Endothelial cell (in vitro differentiated cells): Measurements from ENCODE around the gene EXOC6. TPM values are rescaled to one million over a fixed set of nuclear protein-coding genes. Genes with fewer than 3 reads are reported as not detected.
A peak's percentile ranks its signal among the peaks of the same experiment; 100 is the strongest.

Experiments used
- DNase-seq: peaks from one replicate; pipeline ENCODE4 v3.0.0; 2021; ENCODE audit warnings: low spot score
- H3K27ac Mint-ChIP-seq: one replicate; pipeline ENCODE4 v1.8.0; 2021; ENCODE audit warnings: mixed read lengths, inconsistent platforms; ENCODE audit not compliant: unreplicated experiment
- H3K27me3 Mint-ChIP-seq: one replicate; pipeline ENCODE4 v1.8.0; 2021; ENCODE audit warnings: mild to moderate bottlenecking, moderate library complexity, mixed read lengths, inconsistent platforms; ENCODE audit not compliant: unreplicated experiment
- H3K36me3 Mint-ChIP-seq: one replicate; pipeline ENCODE4 v1.8.0; 2021; ENCODE audit warnings: mild to moderate bottlenecking, low read depth, mixed read lengths, inconsistent platforms; ENCODE audit not compliant: unreplicated experiment
- H3K4me1 Mint-ChIP-seq: one replicate; pipeline ENCODE4 v1.8.0; 2021; ENCODE audit warnings: mild to moderate bottlenecking, mixed read lengths, inconsistent platforms; ENCODE audit not compliant: unreplicated experiment
- H3K4me3 Mint-ChIP-seq: one replicate; pipeline ENCODE4 v1.8.0; 2021; ENCODE audit warnings: mild to moderate bottlenecking, mixed read lengths, inconsistent platforms; ENCODE audit not compliant: unreplicated experiment
- H3K9me3 Mint-ChIP-seq: one replicate; pipeline ENCODE4 v1.8.0; 2021; ENCODE audit warnings: mixed read lengths, inconsistent platforms; ENCODE audit not compliant: unreplicated experiment
- CTCF ChIP-seq: fragments of 200-600 bp; sonication (generic); IDR thresholded peaks from one replicate; pipeline ENCODE4 v1.5.0; 2021; ENCODE audit warnings: antibody characterized with exemption; ENCODE audit not compliant: unreplicated experiment
- total RNA-seq: library from RNA; stranded (reverse); fragmentation: NEBNext Ultra II Directional; extraction: Animal tissue kit (Norgen Biotek cat#: 25700); gene quantifications from one replicate; pipeline ENCODE4 v1.2.1, GENCODE V29; 2021; ENCODE audit not compliant: unreplicated experiment

Gene EXOC6
- total RNA-seq, 1 donor from 2014 or later: 28.5 TPM

- no peaks in the 10 kb centered on the region for H3K36me3 Mint-ChIP-seq
- no peaks in the 10 kb centered on the region for H3K9me3 Mint-ChIP-seq
- H3K4me3 Mint-ChIP-seq: no peak overlapping the region
- TF ChIP-seq CTCF: no peak
- DNase-seq: no peak
- H3K4me1 Mint-ChIP-seq: peaks cover 27% of the 10 kb centered on the region
- H3K27ac Mint-ChIP-seq: peak overlapping the region; percentile 45
- peaks cover 5% of the 10 kb centered on the region for H3K27me3 Mint-ChIP-seq
Measured at GRCh38 chr10:92816091-92816531, 32.2 kb upstream of the EXOC6 start.

GRCh38 chr10:92822060-92822634, 26.2 kb upstream of the EXOC6 start:
- DNase-seq: no peak
- Mint-ChIP-seq H3K4me1 (peaks cover 23% of the 10 kb centered on the region), H3K27me3 (peaks cover 6% of the 10 kb centered on the region), H3K4me3 (peak overlapping the region; percentile 3), H3K36me3 (no peaks in the 10 kb centered on the region), H3K27ac (peak overlapping the region; percentile 64), H3K9me3 (no peaks in the 10 kb centered on the region)
- no peak for TF ChIP-seq CTCF

- no peaks in the 10 kb centered on the region for H3K9me3 Mint-ChIP-seq
- DNase-seq: no peak
- no peak overlapping the region for H3K4me3 Mint-ChIP-seq
- no peak overlapping the region for H3K27ac Mint-ChIP-seq
- no peaks in the 10 kb centered on the region for H3K36me3 Mint-ChIP-seq
- H3K27me3 Mint-ChIP-seq: peaks cover 5% of the 10 kb centered on the region
- H3K4me1 Mint-ChIP-seq: peaks cover 28% of the 10 kb centered on the region
- no peak for TF ChIP-seq CTCF
Measured at GRCh38 chr10:92822964-92823363, 25.4 kb upstream of the EXOC6 start.

GRCh38 chr10:92826061-92826460, 22.3 kb upstream of the EXOC6 start:
- no peak for TF ChIP-seq CTCF
- H3K27ac Mint-ChIP-seq: peak overlapping the region; percentile 13
- H3K4me3 Mint-ChIP-seq: no peak overlapping the region

GRCh38 chr10:92826504-92826903, 21.8 kb upstream of the EXOC6 start:
- no peak overlapping the region for H3K4me3 Mint-ChIP-seq
- no peak overlapping the region for H3K27ac Mint-ChIP-seq
- H3K36me3 Mint-ChIP-seq: no peaks in the 10 kb centered on the region
- peaks cover 8% of the 10 kb centered on the region for H3K27me3 Mint-ChIP-seq
- no peak for DNase-seq
- H3K4me1 Mint-ChIP-seq: peaks cover 53% of the 10 kb centered on the region
- no peak for TF ChIP-seq CTCF
- no peaks in the 10 kb centered on the region for H3K9me3 Mint-ChIP-seq

More at GRCh38 chr10:92826061-92826460, 22.3 kb upstream of the EXOC6 start:
- DNase-seq: no peak
- Mint-ChIP-seq H3K4me1 (peaks cover 52% of the 10 kb centered on the region), H3K9me3 (no peaks in the 10 kb centered on the region), H3K27me3 (peaks cover 8% of the 10 kb centered on the region), H3K36me3 (no peaks in the 10 kb centered on the region)
